GM12892 (cell line): ENCODE measurements around the gene SIPA1L3.

Source experiments
- POLR2A ChIP-seq: IDR thresholded peaks from 2 replicates; pipeline ENCODE4 v1.6.1; 2011; ENCODE audit warnings: low read depth, low read length, control low read depth
- POLR2AphosphoS5 ChIP-seq: IDR thresholded peaks from 2 replicates; pipeline ENCODE4 v1.6.1; 2011; ENCODE audit warnings: low read depth, low read length, control low read depth

DNA sequence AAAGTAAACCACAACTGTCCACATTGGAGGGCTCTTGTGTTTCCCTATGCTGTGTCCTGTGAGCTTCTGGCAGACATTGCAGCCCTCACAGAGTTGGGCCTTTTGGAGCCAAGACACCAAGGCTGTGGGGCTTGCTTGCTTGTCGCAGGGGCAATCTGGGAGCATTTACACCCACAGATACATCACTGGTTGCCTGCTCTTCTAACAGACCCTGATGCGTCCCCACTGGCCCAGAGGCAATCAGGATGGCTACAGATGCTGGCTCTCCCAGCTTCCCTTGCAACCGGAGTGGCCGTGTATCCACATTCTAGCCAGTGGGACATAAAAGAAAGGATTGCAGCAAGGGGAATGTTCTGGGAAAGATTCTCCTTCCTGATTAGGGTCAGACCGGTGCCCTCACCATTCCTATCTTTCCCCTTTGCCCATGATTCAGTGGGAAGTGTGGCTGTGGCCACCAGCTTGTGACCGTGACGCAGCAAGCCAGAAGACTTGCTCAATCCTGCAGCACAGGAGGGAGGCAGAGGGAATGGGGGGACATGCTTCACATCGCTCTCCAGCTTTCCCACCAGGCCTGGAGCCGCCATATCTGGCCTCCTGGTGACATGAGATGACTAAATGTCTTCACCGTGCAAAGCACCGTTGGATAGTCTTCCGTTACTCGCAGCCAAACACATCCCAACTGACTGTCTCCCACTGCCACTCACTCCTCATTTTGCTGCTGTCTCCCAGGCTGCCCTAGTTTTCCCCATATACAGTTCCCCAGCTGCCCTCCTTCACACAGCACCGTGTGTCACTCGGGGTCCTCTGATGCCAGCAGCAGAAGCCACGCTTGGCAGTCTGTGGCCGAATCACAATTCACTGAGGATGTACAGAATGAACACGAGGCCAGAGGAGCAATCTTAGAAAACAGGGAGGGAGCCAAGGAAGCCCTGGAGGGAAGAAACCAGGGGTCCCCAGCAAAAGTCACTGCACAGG is 166.1 kb downstream of the SIPA1L3 start:
- no peak for TF ChIP-seq POLR2AphosphoS5
- no peak for TF ChIP-seq POLR2A
